Measurements from ENCODE around the gene SMNDC1. TPM values are rescaled to one million over a fixed set of nuclear protein-coding genes. Genes with fewer than 3 reads are reported as not detected.

Gene SMNDC1
- total RNA-seq, 1 experiment from 2014 or later, result 6.6 TPM

GRCh38 chr10:110242511-110242910, 62.2 kb downstream of the SMNDC1 start:
- H3K9me3 ChIP-seq (replicated peaks), result no peaks in the 10 kb centered on the region
- no peaks in the 10 kb centered on the region for H3K4me1 ChIP-seq (replicated peaks)
- H3K27me3 ChIP-seq (replicated peaks), result no peaks in the 10 kb centered on the region
- H3K36me3 ChIP-seq, result no peaks in the 10 kb centered on the region
- no peak overlapping the region for H3K4me3 ChIP-seq
- no peak for DNase-seq (ENCODE audit: low read depth in 1 of 2, low spot score in 2 of 2)
- H3K27ac ChIP-seq, result no peak overlapping the region

GRCh38 chr10:110241841-110242240, 62.9 kb downstream of the SMNDC1 start:
- no peaks in the 10 kb centered on the region for H3K27me3 ChIP-seq (replicated peaks)
- no peaks in the 10 kb centered on the region for H3K4me1 ChIP-seq (replicated peaks)
- DNase-seq (ENCODE audit: low read depth in 1 of 2, low spot score in 2 of 2), result no peak
- H3K4me3 ChIP-seq, result no peak overlapping the region
- H3K36me3 ChIP-seq, result no peaks in the 10 kb centered on the region
- H3K9me3 ChIP-seq (replicated peaks), result no peaks in the 10 kb centered on the region
- no peak overlapping the region for H3K27ac ChIP-seq

- Histone ChIP-seq H3K4me1 (replicated peaks) (no peaks in the 10 kb centered on the region), H3K27me3 (replicated peaks) (no peaks in the 10 kb centered on the region), H3K36me3 (no peaks in the 10 kb centered on the region), H3K4me3 (no peak overlapping the region), H3K27ac (no peak overlapping the region), H3K9me3 (replicated peaks) (no peaks in the 10 kb centered on the region)
- no peak for DNase-seq (ENCODE audit: low read depth in 1 of 2, low spot score in 2 of 2)
Measured at GRCh38 chr10:110241407-110241806, 63.3 kb downstream of the SMNDC1 start.

Other genes with a start within 250 kb of the SMNDC1 start
- 1.4 and 4.3 TPM in 2 replicates for gene MXI1, start 97.3 kb downstream of the SMNDC1 start, total RNA-seq (2014; rRNA removed; shearing (Covaris generic))
- gene DUSP5, start 193.0 kb upstream of the SMNDC1 start, total RNA-seq (2014; rRNA removed; shearing (Covaris generic)), result 12.9 and 18.9 TPM in 2 replicates